ENCODE measurements around the gene LINC00632. TPM values are rescaled to one million over a fixed set of nuclear protein-coding genes. Genes with fewer than 3 reads are reported as not detected.

The LINC00632 gene
- total RNA-seq, 1 donor from 2014 or later, result 0.07 TPM

DNA sequence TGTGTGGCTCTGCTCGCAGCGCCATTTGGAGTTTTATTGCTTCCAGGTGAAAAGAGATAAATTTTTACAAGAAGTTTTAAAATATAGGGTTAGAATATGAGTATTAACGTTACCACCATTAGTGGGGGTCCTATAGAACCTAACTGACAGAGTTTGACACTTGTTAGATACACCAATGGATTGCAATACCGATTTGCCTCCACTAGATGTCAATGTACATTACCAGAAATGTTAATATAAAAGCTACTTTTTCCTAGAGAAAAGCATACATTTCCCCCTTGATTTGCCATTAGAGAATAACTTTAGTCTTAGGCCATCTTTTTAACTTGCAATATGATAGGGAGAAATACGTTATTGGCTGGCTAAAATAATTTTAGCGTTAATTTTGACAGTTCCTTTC, 108.4 kb downstream of the LINC00632 start:
- intact Hi-C loops (cut with micrococcal nuclease), result no loop called here
- peaks cover 3% of the 10 kb centered on the region for H3K9me3 Mint-ChIP-seq
- TF ChIP-seq CTCF (IDR thresholded peaks at IDR 0.05), result no peak
- no peak overlapping the region for H3K4me3 Mint-ChIP-seq
- DNase-seq, result no peak
- POLR2A ChIA-PET, result no interaction called here
- no peaks in the 10 kb centered on the region for H3K36me3 Mint-ChIP-seq (ENCODE audit: low read depth)
- ATAC-seq (ENCODE audit: low read depth), result no peak
- no peak overlapping the region for H3K27ac Mint-ChIP-seq
- CTCF ChIA-PET, result no interaction called here
- H3K27me3 Mint-ChIP-seq, result no peaks in the 10 kb centered on the region
- peaks cover 6% of the 10 kb centered on the region for H3K4me1 Mint-ChIP-seq

GRCh38 chrX:140821280-140821679, 111.7 kb downstream of the LINC00632 start:
- CTCF ChIA-PET, result no interaction called here
- POLR2A ChIA-PET, result no interaction called here
- TF ChIP-seq CTCF (IDR thresholded peaks at IDR 0.05), result no peak
- intact Hi-C loops (cut with micrococcal nuclease), result no loop called here
- ATAC-seq (ENCODE audit: low read depth) (no peak), DNase-seq (no peak)
- no peak overlapping the region for H3K27ac Mint-ChIP-seq
- H3K4me3 Mint-ChIP-seq, result no peak overlapping the region
- H3K27me3 Mint-ChIP-seq, result no peaks in the 10 kb centered on the region
- H3K4me1 Mint-ChIP-seq, result peaks cover 7% of the 10 kb centered on the region
- no peaks in the 10 kb centered on the region for H3K36me3 Mint-ChIP-seq (ENCODE audit: low read depth)
- no peaks in the 10 kb centered on the region for H3K9me3 Mint-ChIP-seq

GRCh38 chrX:140822184-140822583, 112.6 kb downstream of the LINC00632 start:
- Mint-ChIP-seq H3K4me1 (peaks cover 7% of the 10 kb centered on the region), H3K9me3 (no peaks in the 10 kb centered on the region), H3K27ac (no peak overlapping the region), H3K36me3 (ENCODE audit: low read depth) (no peaks in the 10 kb centered on the region), H3K4me3 (no peak overlapping the region), H3K27me3 (no peaks in the 10 kb centered on the region)
- POLR2A ChIA-PET, result no interaction called here
- DNase-seq, result no peak
- intact Hi-C loops (cut with micrococcal nuclease), result no loop called here
- no peak for TF ChIP-seq CTCF (IDR thresholded peaks at IDR 0.05)
- CTCF ChIA-PET, result no interaction called here
- ATAC-seq (ENCODE audit: low read depth), result no peak

- intact Hi-C loops (cut with micrococcal nuclease), result no loop called here
- TF ChIP-seq CTCF (IDR thresholded peaks at IDR 0.05), result no peak
Observed at GRCh38 chrX:140822861-140823260, 113.3 kb downstream of the LINC00632 start.

DNA sequence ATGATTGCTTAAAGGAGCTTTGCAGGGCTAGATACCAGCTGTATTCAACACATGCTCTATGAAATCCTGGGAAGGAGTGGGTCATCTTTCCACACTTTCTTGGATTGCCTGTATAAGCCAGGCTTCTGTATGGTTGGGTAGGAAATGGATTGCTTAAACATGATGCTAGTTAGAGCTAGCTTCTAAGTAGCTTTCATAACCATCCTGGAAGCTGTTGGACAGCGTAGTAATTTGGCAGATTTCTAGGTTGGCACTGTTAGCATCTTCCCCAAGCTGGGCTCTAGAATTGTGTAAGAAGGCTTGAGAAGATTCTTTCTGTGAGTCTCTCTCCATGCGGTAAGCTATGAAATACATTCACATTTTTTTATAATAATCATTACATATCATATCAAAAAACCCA, 127.3 kb downstream of the LINC00632 start:
- intact Hi-C loops (cut with micrococcal nuclease), result no loop called here
- TF ChIP-seq CTCF (IDR thresholded peaks at IDR 0.05), result no peak
- H3K27ac Mint-ChIP-seq, result no peak overlapping the region
- POLR2A ChIA-PET, result no interaction called here
- no peaks in the 10 kb centered on the region for H3K36me3 Mint-ChIP-seq (ENCODE audit: low read depth)
- CTCF ChIA-PET, result no interaction called here
- H3K4me1 Mint-ChIP-seq, result no peaks in the 10 kb centered on the region
- ATAC-seq (ENCODE audit: low read depth) (no peak), DNase-seq (no peak)
- no peaks in the 10 kb centered on the region for H3K27me3 Mint-ChIP-seq
- H3K4me3 Mint-ChIP-seq, result no peak overlapping the region
- no peaks in the 10 kb centered on the region for H3K9me3 Mint-ChIP-seq

More at GRCh38 chrX:140822861-140823260, 113.3 kb downstream of the LINC00632 start:
- H3K4me1 Mint-ChIP-seq, result peaks cover 7% of the 10 kb centered on the region
- H3K9me3 Mint-ChIP-seq, result no peaks in the 10 kb centered on the region
- ChIA-PET POLR2A (no interaction called here), CTCF (no interaction called here)
- ATAC-seq (ENCODE audit: low read depth) (no peak), DNase-seq (no peak)
- no peak overlapping the region for H3K4me3 Mint-ChIP-seq
- H3K27me3 Mint-ChIP-seq, result no peaks in the 10 kb centered on the region
- no peaks in the 10 kb centered on the region for H3K36me3 Mint-ChIP-seq (ENCODE audit: low read depth)
- H3K27ac Mint-ChIP-seq, result no peak overlapping the region

Other genes with a start within 250 kb of the LINC00632 start
- not detected in 2 replicates for gene SOX3, start 204.7 kb upstream of the LINC00632 start, total RNA-seq